Epithelial cell of esophagus (primary cell): ENCODE results near the gene LMAN2L.

Experiments
- DNase-seq: peaks from one replicate; pipeline ENCODE4 v3.0.0; 2010; ENCODE audit warnings: low read depth
- H3K4me3 ChIP-seq: 2 replicates; pipeline ENCODE4 v1.5.1; 2011; ENCODE audit warnings: mild to moderate bottlenecking, low read length, control low read depth
- CTCF ChIP-seq: IDR thresholded peaks from 2 replicates; pipeline ENCODE4 v1.5.1; 2011; ENCODE audit warnings: low read depth, mild to moderate bottlenecking, low read length, control low read depth, inconsistent platforms; ENCODE audit not compliant: insufficient read depth; ENCODE audit errors: missing control alignments

Gene LMAN2L

GRCh38 chr2:96773922-96774321 is 34.1 kb upstream of the LMAN2L start:
- TF ChIP-seq CTCF = no peak
- H3K4me3 ChIP-seq = no peak overlapping the region
- DNase-seq = no peak

DNA sequence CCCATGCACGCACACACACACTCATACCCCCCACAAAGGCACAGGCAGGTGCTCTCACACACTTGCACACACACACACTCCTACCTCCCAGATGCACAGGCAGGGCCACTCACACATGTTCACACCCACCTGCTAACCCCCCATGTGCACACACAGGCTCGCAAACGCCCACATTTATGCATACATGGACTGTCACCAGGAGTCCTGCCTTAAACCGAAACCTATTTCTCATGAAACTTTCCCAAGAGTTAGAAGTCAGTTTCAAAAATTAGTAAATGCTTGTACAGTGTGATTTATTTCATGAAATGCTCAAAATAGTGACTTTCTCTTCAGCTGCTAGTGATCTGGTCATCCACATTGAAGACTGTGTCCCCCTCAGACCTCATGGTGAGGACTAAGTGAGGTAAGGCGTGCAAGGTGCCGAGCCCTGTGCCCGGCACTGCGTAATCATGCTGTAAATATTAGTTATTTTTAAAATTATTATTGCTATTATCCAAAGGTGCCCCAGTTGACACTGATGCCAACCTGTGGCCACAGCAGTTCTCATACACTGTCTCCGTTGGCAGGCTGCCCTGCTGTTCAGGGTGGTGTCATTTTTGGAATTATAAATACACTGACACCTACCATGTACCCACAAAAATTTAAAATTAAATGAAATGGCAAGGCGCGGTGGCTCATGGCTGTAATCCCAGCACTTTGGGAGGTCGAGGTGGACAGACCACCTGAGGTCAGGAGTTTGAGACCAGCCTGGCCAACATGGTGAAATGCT is 33.2 kb upstream of the LMAN2L start:
- no peak overlapping the region for H3K4me3 ChIP-seq
- DNase-seq = no peak
- no peak for TF ChIP-seq CTCF

DNA sequence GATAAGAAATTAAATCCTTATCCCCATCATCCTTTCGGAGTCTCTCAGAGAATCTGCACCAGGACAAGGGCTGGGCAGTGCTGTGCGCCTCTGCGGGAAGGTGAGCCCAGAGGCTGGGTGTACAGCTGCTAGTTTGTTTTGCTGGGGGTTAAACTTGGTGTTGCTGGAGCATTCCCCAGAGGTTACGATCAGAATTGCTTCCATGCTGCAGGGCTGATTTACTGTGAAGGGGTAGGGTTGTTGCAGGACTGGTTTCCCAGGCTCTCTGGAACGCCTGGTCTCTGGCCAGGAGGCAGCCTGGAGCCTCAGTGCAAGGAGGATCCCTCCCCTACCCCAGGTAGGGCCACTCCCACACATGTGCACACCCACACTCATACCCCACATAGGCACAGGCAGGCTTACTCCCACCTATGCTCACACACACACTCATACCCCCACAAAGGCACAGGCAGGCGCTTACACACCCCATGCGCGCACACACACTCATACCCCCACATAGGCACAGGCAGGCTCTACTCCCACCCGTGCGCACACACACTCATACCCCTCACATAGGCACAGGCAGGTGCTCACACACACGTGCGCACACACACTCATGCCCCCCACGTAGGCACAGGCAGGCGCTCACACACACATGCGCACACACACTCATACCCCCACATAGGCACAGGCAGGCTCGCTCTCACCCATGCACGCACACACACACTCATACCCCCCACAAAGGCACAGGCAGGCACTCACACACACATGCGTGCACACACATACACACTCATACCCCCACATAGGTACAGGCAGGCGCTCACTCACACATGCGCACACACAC is 32.1 kb upstream of the LMAN2L start:
- H3K4me3 ChIP-seq = no peak overlapping the region
- TF ChIP-seq CTCF = peak; percentile 56
- peak; percentile 86 for DNase-seq

GRCh38 chr2:96770442-96771202 is 30.8 kb upstream of the LMAN2L start:
- TF ChIP-seq CTCF = no peak
- DNase-seq = no peak
- H3K4me3 ChIP-seq = no peak overlapping the region

DNA sequence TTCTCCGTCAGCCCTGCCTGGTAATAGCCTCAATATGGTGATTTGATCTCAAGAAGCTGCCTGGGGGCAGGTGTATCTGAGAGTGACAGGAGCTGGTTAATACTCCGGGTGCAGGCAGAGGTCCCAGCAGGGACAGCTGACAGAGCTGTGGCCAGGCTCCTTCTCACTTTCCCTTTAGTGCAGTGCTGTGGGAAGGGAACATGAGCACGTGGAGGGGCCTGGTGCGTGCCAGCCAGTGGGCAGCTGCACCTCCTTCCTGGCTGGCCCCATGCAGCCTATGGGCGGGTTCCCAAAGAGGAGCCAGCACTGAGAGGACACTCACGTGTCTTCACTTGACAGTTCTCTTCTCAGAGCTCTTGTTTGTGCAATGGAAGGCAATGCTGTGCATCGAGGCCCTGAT is 29.9 kb upstream of the LMAN2L start:
- H3K4me3 ChIP-seq = no peak overlapping the region
- TF ChIP-seq CTCF = no peak
- no peak for DNase-seq

GRCh38 chr2:96768083-96768561 is 28.3 kb upstream of the LMAN2L start:
- TF ChIP-seq CTCF = no peak
- H3K4me3 ChIP-seq = no peak overlapping the region
- DNase-seq = peak; percentile 37
